HG03139 (cell line): ENCODE results near the gene DDX59.
A peak's percentile ranks its signal among the peaks of the same experiment; 100 is the strongest.

ENCODE experiments used
- ATAC-seq: cut with Tn5 transposase; IDR thresholded peaks from one replicate; pipeline ENCODE4 v1.9.1; 2021; ENCODE audit not compliant: unreplicated experiment

DDX59 gene

GRCh38 chr1:200671235-200671786 is 1.6 kb upstream of the DDX59 start:
- no peak for ATAC-seq

- peak; percentile 7 for ATAC-seq
Measured at GRCh38 chr1:200670242-200671118, 773 bp upstream of the DDX59 start.

GRCh38 chr1:200668514-200669313 is 993 bp downstream of the DDX59 start:
- no peak for ATAC-seq

GRCh38 chr1:200666309-200666708 is 3.4 kb downstream of the DDX59 start:
- no peak for ATAC-seq

GRCh38 chr1:200665861-200666260 is 3.8 kb downstream of the DDX59 start:
- no peak for ATAC-seq

GRCh38 chr1:200660719-200661118 is 9.0 kb downstream of the DDX59 start:
- ATAC-seq, result no peak

- ATAC-seq, result no peak
Measured at GRCh38 chr1:200659269-200659668, 10.4 kb downstream of the DDX59 start.

GRCh38 chr1:200658037-200658818 is 11.5 kb downstream of the DDX59 start:
- no peak for ATAC-seq

- peak; percentile 93 for ATAC-seq
Measured at GRCh38 chr1:200654660-200655059, 15.0 kb downstream of the DDX59 start.

GRCh38 chr1:200653022-200653462 is 16.7 kb downstream of the DDX59 start:
- ATAC-seq, result no peak

- ATAC-seq, result no peak
Measured at GRCh38 chr1:200652378-200652777, 17.3 kb downstream of the DDX59 start.

- no peak for ATAC-seq
Measured at GRCh38 chr1:200646515-200646914, 23.2 kb downstream of the DDX59 start.

- ATAC-seq, result no peak
Measured at GRCh38 chr1:200644021-200644420, 25.7 kb downstream of the DDX59 start.

- no peak for ATAC-seq
Measured at GRCh38 chr1:200642481-200642880, 27.2 kb downstream of the DDX59 start.

- ATAC-seq, result no peak
Measured at GRCh38 chr1:200640963-200641401, 28.7 kb downstream of the DDX59 start.

GRCh38 chr1:200640373-200640962 is 29.2 kb downstream of the DDX59 start:
- ATAC-seq, result no peak

GRCh38 chr1:200638073-200638472 is 31.6 kb downstream of the DDX59 start:
- ATAC-seq, result no peak

- ATAC-seq, result no peak
Measured at GRCh38 chr1:200636681-200637080, 33.0 kb downstream of the DDX59 start.

- no peak for ATAC-seq
Measured at GRCh38 chr1:200634261-200635122, 35.2 kb downstream of the DDX59 start.
